GM21529 (cell line): ENCODE measurements around the gene BCAR3.

Experiments used
- ATAC-seq: cut with Tn5 transposase; IDR thresholded peaks from one replicate; pipeline ENCODE4 v1.9.1; 2021; ENCODE audit not compliant: unreplicated experiment

The BCAR3 gene

GRCh38 chr1:93640656-93641440, 40.8 kb downstream of the BCAR3 start:
- ATAC-seq: no peak

GRCh38 chr1:93638981-93639380, 42.7 kb downstream of the BCAR3 start:
- ATAC-seq: no peak

DNA sequence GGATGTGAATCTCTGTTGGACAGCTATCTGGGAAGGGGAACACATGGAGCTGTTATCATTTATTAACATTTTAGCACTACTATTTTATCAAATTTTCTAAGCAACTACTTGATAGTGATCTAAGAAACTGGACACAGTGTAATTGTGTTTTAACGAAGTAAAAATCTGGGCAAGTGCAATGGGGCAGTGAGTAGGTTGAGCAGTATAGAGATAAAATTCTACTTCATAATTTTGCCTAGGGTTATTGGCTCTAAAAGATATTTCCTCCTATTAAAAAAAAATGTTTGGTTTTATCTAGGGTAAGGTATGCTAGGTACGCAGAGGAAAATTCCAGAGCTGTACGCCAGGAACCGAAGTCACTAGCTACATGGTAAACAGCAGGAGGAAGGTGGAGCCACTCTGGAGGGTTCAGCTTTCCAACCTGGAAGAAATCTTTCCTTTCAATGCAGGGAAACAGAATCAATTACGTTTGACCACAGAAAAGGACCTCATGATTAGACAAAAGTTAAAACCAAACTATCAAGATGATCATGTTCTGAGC, 43.3 kb downstream of the BCAR3 start:
- no peak for ATAC-seq

GRCh38 chr1:93636712-93637111, 44.9 kb downstream of the BCAR3 start:
- no peak for ATAC-seq

DNA sequence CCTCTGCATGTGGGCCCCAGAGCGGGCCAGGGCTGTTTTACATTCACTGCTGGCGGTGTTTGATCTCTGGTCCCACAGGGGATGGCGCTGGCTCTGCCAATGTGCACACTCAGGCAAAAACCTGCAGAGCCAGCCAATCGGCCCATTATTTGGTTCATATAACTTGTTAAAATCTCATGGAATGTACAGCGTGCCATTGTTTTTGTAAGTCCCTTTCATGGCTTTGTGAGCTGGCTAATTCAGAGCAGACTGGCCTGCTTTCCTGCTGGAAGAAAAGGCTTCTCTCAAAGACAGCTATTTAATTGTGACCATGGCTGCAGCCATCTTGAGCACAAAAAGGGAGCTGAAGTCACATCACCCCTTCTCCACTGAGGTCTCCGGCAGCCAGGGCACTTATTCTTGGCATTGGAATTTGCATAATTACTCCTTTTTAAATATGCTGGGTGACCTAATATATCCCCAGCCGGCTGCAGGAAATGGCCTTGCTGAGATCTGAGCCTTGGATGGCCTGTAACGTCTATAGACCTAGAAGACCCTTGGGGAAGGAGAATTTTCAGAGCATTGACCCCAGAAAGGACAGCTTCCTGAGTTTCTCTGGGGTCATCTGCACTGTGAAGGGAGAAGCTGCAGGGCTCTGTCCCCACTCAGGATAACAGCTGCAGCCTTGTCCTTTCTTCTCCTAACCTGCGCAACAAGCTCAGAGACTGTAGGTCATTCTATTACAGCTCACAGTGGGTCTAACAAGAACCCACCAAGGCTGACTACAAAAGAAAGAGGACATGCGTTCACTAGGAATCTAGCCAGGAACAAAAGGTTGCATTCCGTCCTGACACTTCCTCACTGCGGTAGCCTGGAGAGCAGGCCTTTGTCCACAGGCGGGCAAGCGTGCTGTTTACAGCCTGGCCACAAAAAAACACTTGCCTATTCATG, 45.8 kb downstream of the BCAR3 start:
- ATAC-seq: no peak

GRCh38 chr1:93633313-93633712, 48.3 kb downstream of the BCAR3 start:
- ATAC-seq: no peak

GRCh38 chr1:93631626-93632365, 49.8 kb downstream of the BCAR3 start:
- no peak for ATAC-seq

DNA sequence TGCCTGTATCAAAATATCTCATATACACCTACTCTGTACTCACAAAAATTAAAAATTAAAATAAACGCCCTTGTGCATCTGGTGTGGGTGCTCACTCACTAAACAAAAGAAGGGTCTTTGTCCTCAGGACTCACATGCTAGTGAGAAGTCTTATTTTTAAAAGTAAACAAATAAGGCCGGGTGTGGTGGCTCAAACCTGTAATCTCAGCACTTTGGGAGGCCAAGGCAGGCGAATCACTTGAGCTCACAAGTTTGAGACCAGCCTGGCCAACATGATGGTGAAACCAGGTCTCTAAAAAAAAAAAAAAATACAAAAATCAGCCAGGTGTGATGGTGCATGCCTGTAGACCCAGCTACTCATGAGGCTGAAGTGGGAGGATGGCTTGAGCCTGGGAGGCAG, 51.5 kb downstream of the BCAR3 start:
- no peak for ATAC-seq

GRCh38 chr1:93629101-93630059, 52.3 kb downstream of the BCAR3 start:
- ATAC-seq: no peak

GRCh38 chr1:93628681-93629080, 53.0 kb downstream of the BCAR3 start:
- ATAC-seq: no peak

GRCh38 chr1:93625582-93626327, 55.9 kb downstream of the BCAR3 start:
- ATAC-seq: no peak

GRCh38 chr1:93623875-93624274, 57.8 kb downstream of the BCAR3 start:
- no peak for ATAC-seq

- no peak for ATAC-seq
These were observed 58.2 kb downstream of the BCAR3 start for GRCh38 chr1:93623436-93623835.

DNA sequence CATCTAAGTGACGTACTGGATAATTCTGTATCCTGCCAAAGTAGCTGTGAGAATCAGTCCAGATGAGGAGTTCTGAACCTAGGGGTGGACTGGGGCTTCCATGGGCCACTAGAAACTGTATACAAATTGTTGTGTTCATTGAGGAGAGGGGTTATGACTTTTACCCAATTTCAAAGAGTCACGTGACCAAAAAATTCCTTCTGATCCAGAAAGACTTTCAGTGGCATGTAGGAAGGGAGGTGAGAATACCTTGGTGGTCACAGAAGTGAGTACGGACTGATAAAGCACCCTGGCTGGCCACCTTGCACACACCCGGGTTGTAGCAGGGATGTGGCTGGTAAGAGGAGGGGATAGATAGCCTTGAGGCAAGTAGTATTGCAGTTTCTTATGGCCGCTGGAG, 60.4 kb downstream of the BCAR3 start:
- no peak for ATAC-seq

DNA sequence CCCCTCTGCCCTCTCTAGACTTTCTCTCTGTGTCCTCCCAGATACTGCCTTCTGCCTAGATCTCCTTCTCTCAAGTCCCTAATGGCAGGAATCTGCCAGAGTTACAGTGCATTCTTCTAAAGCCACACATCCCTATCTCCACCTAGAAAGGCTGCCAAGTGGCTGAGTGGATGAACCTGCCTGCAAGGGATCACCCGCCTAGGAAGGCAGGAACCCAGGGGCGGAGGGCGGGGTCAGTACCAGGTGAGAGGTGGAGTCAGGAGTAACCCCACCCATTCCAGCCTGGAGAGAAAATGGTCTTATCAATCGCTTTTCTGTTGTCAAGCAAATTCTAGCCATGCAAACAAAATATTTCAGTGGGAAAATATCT, 60.8 kb downstream of the BCAR3 start:
- ATAC-seq: no peak

DNA sequence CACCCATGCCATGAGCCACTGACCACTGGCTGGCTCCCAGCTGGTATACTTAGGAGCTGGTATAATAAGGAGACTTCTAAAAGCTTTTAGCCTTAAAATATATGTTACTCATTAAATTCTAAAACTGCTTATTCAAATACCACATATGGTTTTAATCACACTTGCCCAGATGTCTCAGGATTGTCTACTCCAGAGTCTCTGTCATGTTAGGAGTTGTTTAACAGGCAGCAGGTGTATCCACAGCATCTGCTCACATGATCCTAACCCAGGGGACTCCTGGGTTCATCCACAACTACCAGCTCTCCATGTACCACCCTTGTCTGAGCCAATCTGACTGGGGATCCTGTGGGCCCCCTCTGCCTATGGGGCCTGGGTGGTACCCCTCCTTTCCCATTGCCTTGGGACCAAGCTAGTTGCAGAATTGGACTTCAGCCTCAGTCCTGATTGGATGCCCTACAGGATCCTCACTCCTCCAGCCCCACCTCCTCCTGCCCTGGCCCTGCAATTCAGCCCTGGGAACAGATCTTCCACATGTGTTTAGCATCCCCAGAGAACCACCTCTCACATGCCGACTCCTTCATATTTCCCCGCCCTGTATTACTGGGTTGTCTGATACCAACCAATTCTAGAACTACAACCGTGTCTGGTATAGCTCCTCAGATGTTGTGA, 61.3 kb downstream of the BCAR3 start:
- no peak for ATAC-seq

DNA sequence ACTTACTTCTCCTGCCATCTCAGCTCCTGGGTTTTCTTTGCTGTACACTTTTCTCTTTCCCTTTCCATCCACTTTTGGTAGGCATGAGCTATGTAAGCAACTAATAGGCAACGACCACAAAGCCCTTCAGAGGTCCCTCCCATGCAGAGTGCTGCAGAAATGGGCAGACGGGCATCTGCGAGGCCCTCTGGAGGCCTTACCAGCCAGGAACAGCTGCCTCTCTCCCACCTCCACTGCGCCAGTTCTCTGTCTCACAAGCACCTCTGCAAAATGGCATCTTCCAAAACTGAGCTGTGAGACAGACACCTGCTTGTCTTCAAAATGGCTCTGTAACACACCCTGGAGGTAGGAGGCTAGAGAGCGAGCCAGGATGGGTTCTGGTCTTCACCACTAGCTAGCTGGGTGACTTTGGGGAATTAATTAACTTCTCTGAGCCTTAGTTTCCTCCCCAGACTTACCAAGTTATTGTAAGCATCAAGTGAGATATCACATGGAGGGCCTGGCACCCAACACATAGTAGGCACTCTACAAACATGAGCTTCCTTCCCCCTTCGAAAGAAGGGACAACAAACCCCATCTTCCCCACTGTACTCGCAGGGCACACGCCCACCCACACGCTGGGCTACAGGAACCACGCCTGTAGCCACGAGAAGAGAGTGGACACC, 62.0 kb downstream of the BCAR3 start:
- no peak for ATAC-seq
